NOMO-1 treated with DMSO at 0.1 percent for 48 hours (cell line): ENCODE results near the gene NRG2.

Experiments
- DNase-seq: peaks from one replicate; lab custom pipeline; 2025; ENCODE audit not compliant: unreplicated experiment; lab: John Stamatoyannopoulos, UW

Gene NRG2

DNA sequence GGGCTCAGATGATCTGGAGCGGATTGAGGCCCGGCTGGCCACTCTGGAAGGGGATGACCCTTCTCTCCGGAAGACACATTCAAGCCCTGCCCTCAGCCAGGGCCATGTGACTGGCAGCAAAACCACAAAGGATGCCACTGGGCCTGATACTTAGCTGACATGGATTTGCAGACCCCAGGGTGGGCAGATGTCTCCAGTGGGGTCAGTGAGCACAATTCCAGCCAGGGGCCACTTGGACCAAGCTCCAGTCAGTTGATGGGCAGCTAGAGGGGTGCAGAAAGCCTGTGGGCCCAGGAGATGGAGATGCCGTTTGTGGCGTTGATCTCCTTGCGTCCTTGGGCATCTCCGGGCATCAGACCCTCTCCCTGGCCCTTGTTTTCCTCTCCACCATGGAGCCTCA lies 200.8 kb downstream of the NRG2 start:
- no peak for DNase-seq

DNA sequence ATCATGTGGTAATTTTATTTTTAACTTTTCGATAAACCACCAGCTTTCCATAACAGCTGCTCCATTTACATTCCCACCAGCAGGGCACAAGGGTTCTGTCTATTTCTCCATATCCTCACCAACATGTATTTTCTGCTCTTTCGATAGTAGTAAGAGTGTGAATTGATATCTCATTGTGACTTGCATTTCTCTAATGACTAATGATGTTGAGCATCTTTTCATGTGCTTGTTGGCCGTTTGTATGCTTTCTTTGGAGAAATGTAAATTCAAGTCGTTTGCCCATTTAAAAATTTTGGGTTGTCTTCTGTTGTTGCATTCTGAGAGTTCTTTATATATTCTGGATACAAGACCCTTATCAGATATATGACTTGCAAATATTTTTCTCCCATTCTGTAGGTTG lies 201.6 kb downstream of the NRG2 start:
- DNase-seq, result no peak

DNA sequence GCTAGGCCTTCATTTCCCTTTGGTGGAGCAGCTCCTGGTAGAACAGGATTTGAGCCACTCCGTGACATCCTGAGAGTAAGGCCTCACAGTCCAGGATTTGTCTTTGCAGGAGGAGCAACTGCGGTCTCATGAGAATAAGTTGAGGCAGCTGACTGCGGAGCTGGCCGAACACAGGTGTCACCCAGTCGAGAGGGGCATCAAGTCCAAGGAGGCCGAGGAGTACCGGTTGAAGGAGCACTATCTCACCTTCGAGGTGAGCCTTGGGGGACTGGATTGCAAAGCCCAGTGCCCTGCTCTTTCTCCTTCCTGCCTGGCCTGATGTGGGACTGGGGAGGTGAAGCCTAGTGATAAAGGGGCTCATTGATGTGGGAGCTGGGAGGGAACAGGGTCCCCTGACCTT lies 203.2 kb downstream of the NRG2 start:
- DNase-seq, result no peak

DNA sequence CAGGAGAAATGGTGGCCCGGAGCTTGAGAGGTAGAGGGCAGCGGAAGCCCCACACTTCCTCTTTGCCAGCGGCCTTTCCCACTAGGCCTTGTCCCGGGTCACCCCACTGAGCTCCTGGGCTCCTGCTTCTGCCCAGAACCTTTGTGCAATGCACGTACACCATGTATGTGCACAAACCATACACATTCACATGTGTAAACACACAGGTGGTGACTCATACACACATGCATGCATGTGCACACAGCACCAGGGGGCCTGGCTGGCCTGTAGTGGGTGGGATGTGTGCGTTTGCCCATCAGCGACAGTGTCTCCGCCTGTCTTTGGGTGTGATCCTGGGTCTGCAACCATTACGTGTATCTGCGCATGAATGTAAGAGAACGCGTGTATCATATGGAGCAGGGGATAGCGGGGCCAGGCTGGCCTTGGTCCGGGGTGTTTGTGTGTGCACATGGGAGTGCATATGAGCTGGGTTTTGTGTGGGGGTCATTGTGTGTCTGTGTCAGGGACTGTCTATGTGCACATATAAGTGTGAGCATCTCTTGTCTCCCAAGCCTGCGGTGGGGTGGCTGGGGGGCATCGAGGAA lies 203.8 kb downstream of the NRG2 start:
- no peak for DNase-seq

- no peak for DNase-seq
These were observed 204.5 kb downstream of the NRG2 start for GRCh38 chr5:139838381-139839197.

DNA sequence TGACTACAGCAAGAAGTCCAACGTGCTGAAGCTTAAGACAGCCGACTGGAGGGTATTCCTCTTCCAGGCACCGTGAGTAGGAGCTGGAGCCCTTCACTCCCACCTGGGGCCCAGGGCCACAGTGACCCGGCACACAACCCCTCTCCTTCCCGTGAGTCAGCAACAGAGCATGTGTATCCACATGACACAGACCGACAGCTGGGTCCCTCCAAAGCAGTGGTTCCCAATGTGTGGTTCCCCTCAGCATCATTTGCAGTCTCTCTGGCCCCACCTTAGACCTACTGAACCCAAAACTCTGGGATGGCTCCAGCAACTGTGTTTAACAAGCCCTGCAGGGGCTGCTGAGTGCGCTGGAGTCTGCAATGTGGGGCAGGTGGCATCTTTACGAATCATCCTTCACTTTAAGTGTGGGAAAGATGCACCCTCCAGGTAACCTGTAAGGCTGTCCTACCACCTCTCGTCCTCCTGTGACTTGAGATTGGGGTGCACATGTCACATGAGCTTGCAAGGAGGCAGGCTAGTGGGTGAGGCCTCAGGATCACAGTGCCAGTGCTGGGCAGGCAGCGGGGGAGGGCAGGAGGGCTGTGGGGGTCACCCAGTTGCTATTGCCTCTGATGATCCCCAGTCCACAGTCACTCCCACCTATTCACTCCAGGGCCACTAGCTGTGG lies 205.3 kb downstream of the NRG2 start:
- DNase-seq, result no peak

GRCh38 chr5:139836469-139837208 lies 206.5 kb downstream of the NRG2 start:
- DNase-seq, result no peak

DNA sequence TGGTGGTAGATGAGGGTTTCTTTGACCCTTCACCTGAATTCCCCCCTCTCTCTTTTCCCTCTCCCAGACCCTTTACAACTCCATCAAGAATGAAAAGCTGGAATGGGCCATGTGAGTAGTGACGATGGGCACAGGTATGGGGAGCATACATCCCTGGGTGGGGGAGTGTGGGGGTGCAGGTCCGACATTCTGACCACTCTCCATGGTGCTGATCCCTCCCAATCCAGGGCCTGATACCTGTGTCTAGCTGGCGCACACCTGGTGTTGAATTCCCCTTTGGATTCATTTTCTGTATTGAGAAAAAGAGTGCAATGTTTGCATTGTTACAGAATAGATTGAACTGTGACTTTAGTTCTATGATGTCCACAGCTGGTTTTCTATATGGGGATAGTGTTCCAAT lies 207.4 kb downstream of the NRG2 start:
- no peak for DNase-seq

DNA sequence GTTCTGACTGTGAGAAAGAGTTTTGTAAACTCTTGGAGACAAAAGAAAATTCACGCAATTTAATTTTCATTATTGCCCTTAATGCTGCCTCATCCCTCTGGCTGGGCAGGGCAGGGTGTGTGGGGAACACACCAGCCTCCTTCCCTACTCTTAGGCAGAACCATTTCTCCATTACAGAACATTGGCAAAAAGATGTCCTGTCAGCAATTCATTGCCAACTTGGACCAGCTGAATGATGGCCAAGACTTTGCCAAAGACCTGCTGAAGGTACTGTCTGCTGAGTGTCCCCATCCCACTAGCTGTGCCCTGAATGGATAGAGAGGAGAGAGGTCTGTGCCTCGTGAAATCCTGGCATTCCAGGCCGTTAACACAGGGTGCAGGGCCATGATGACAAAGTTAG lies 209.6 kb downstream of the NRG2 start:
- DNase-seq, result no peak

DNA sequence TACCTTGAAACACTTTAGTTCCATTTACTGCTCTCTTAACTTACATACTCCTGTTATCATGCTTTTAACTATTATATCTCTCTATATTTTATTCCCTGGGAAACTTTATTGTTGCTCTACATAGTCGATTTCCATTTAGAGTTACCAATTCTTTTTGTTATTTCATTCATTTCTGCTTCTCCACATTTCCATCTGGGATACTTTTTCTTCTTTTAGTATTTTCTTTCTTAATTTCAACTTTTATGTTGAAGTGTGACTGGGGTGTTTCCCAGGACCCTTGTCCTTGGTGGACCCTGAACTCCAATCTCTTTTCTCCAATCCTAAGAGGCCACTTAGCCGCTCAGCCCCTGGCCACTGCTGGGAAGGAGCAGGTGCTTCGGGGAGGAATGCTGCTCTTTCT lies 211.5 kb downstream of the NRG2 start:
- no peak for DNase-seq

DNA sequence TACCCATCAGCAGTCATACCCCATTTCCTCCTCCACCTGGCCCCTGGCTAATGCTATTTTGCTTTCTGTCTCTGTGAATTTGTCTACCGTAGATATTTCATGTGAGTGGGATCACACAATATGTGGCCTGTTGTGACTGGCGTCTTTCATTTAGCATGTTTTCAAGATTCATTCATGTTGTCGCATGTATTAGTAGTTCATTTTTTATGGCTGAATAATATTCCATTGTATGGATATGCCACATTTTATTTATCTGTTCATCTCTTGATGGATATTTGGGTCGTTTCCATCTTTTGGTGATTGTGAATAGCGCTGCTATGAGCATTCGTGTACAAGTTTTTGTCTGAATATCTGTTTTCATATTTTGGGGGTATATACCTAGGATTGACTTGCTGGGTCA lies 213.6 kb downstream of the NRG2 start:
- DNase-seq, result no peak

DNA sequence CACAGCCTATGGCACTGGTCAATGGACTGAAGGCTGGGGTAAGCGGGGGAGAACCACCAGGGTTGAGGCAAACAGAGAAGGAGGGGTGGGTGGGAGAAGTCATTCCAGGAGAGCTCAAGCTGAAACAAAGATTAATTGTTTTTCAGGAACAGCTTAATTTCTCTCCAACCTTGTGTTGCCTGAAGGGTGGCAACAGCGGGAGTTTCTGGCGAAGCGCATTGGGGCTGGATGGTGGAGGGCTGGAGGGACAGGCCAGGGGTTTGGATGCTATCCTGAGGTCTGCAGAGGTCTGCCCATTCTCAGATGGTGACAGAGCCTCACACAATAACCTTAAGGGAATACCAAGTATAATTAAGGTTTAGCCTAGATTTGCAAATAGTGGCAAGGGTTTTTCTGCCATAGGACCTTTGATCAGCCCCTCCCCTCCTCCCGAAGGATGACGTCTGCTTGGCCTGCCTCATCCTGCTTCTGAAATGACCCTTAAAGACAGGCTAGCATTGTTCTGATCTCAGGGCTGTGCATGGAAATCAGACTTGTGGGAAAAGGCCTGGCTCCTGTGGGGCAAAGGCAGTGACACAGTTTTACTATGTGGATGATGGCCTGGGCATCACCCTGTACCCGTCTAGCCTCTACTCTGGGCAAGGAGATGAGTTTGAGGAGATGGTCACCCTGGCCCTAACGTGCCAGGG lies 214.7 kb downstream of the NRG2 start:
- DNase-seq, result no peak

- DNase-seq, result no peak
These were observed 217.4 kb downstream of the NRG2 start for GRCh38 chr5:139825690-139826089.

DNA sequence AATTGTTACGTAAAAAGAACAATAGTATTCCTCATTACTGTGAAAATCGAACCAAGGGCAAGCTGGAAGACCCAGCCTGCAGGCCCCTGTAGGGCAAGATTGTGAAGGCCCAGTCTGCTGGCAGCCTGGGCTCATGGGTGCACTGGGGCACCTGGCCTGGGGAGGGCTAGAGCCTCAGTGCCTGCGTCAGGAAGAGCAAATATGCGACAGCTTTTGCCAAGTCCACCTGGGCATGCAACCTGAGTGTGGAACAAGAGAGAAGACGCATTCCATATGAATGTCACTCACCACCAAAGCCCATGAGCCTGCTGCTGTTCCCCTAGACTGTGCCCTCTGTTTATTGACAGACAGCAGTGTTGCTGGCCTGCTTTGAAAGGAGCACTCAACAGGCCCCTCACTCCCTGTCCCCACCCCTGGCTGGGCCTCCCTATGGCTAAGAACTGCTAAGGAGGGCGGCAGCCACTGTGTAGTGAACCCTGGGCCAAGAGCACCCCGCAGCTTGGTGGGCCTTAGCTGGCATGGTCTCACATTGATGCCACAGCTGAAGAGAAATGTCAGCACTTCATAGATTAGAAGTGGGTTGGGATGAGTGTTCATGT lies 219.2 kb downstream of the NRG2 start:
- DNase-seq, result no peak

GRCh38 chr5:139822553-139823425 lies 220.3 kb downstream of the NRG2 start:
- DNase-seq, result no peak

DNA sequence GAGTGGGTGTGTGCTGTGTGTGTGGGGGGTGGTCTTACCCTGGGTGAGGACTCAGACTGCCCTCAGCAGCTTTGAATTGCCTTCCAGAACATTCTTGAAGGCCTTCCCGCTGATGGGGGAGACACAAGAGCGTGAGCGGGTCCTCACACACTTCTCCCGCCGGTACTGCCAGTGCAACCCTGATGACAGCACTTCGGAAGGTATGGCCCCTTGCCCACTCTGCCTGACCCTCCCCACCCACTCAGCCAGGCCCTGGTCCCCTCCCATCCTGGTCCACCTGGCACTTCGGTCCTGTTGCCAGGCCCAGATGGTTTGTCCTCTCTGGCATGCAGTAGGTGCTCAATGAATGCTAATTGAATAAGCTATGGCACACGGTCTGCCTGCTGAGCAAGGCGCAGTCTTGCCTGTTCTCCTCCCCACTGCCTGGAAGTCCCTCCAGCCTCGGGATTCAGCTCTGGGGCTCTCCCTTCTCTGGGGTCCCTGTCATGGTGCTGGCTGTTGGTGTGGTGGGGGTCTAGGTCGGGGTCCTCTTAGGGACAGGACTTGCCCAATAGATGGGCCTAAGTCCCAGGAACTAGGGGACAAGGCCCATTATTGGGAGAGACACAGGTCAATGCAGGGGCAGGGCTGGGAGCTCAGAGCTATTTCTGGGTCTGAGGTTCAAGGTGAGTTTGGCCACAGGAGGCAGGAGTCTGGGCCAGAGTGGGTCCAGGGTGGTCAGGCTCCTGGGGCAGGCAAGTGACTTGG lies 221.1 kb downstream of the NRG2 start:
- no peak for DNase-seq

DNA sequence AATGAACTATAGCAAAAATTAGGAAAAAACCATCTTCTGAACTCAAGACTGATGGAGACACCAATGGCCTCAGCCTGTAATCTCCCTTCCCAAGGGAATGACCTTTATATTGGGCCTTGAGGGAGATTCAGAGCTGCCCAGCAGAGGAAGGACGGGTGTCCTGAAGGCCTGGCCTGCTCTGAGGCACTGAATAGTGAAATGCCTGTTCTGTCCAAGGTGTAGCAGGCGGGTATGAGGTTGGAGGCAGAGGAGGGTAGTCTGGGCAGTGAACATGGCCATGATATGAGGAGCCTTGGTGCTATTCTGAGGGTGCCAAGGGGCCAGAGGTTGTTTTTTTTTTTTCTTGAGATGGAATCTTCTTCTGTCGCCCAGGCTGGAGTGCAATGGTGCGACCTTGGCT lies 222.5 kb downstream of the NRG2 start:
- DNase-seq, result no peak

DNA sequence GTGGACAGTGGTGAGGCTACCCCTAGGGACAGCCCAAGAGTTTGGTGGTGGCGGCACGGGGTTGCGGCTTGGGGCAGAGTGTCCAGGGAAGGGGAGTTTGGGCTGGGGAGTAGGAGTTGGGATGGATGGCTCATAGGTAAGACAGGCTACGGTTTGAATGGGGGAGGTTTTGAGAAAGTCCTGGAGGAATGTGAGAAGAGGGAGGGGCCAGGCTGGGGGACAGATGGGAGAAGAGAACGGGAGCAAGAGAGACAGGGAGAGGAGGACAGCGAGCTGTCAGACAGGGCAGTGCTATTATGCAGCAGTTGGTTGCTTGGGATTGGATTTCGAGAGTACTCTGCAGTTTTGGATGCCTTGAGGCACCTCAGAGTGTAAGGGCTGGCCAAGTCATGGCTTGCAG lies 223.0 kb downstream of the NRG2 start:
- no peak for DNase-seq

GRCh38 chr5:139817970-139818369 lies 225.1 kb downstream of the NRG2 start:
- DNase-seq, result no peak
